ENCODE measurements around the gene PRKN. TPM values are rescaled to one million over a fixed set of nuclear protein-coding genes. Genes with fewer than 3 reads are reported as not detected.

Gene PRKN
- total and polyA plus RNA-seq, 2 experiments from 2014 or later, result 11.7 to 28.1 TPM

GRCh38 chr6:161918109-161918531, 809.4 kb downstream of the PRKN start:
- TF ChIP-seq CTCF (IDR thresholded peaks at IDR 0.05; ENCODE audit: low read depth, low read length), result no peak
- Histone ChIP-seq H3K27me3 (no peaks in the 10 kb centered on the region), H3K4me1 (ENCODE audit: low read depth) (no peaks in the 10 kb centered on the region), H3K36me3 (no peaks in the 10 kb centered on the region), H3K27ac (no peak overlapping the region), H3K4me3 (no peak overlapping the region), H3K9me3 (ENCODE audit: low read depth) (no peaks in the 10 kb centered on the region)
- no peak for DNase-seq (ENCODE audit: low read depth in 1 of 2, low spot score in 1 of 2)

- no peak for DNase-seq (ENCODE audit: low read depth in 1 of 2, low spot score in 1 of 2)
- Histone ChIP-seq H3K27ac (no peak overlapping the region), H3K9me3 (ENCODE audit: low read depth) (no peaks in the 10 kb centered on the region), H3K27me3 (no peaks in the 10 kb centered on the region), H3K4me3 (no peak overlapping the region), H3K36me3 (no peaks in the 10 kb centered on the region), H3K4me1 (ENCODE audit: low read depth) (no peaks in the 10 kb centered on the region)
- no peak for TF ChIP-seq CTCF (IDR thresholded peaks at IDR 0.05; ENCODE audit: low read depth, low read length)
Observed at GRCh38 chr6:161917645-161918044, 809.9 kb downstream of the PRKN start.

DNA sequence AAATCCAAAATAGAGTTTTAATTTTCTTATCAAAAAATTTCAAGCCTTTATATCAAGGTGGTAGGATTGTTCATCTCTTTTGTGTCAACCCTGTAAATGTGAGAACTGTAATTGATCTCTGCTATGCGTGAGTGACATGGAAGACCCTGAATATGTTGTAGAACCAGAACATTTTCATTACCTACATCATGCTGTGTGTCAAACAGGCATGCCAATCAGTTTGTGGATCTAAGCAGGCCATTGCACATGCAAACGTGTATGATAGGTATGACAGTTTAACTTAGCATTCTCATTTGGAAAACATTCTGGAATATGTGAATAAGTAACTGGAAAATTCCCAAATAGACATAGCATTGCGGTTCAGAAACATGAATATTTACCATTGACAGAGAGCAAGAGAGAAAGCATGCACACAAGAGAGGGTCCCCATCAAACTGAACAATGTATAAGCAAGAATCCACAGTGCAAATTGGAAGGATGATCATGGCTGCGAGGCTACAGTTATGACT, 812.1 kb downstream of the PRKN start:
- H3K4me3 ChIP-seq, result no peak overlapping the region
- no peaks in the 10 kb centered on the region for H3K27me3 ChIP-seq
- no peak overlapping the region for H3K27ac ChIP-seq
- no peaks in the 10 kb centered on the region for H3K4me1 ChIP-seq (ENCODE audit: low read depth)
- no peak for DNase-seq (ENCODE audit: low read depth in 1 of 2, low spot score in 1 of 2)
- no peaks in the 10 kb centered on the region for H3K9me3 ChIP-seq (ENCODE audit: low read depth)
- H3K36me3 ChIP-seq, result no peaks in the 10 kb centered on the region
- no peak for TF ChIP-seq CTCF (IDR thresholded peaks at IDR 0.05; ENCODE audit: low read depth, low read length)

DNA sequence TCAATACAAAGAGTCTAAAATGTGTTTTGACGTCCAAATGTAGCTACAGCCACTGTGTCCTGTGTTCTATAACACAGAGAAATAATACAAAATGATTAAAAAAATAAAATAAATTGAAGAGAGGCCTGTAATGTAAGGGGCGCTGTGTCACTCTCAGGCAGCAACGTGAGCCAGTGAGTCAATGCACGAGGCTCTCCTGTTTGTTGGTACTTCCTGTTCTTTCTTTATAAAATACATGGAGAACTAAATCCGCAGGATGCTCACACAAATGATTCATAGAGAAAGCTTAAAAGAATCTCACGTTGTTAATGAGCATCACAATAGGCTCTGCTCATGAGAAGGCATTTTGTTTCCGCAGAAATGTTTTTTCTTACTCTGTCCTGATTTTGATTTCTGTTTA, 818.7 kb downstream of the PRKN start:
- no peaks in the 10 kb centered on the region for H3K4me1 ChIP-seq (ENCODE audit: low read depth)
- H3K9me3 ChIP-seq (ENCODE audit: low read depth), result no peaks in the 10 kb centered on the region
- H3K27ac ChIP-seq, result no peak overlapping the region
- no peaks in the 10 kb centered on the region for H3K36me3 ChIP-seq
- no peak for DNase-seq (ENCODE audit: low read depth in 1 of 2, low spot score in 1 of 2)
- no peak overlapping the region for H3K4me3 ChIP-seq
- no peak for TF ChIP-seq CTCF (IDR thresholded peaks at IDR 0.05; ENCODE audit: low read depth, low read length)
- H3K27me3 ChIP-seq, result no peaks in the 10 kb centered on the region

DNA sequence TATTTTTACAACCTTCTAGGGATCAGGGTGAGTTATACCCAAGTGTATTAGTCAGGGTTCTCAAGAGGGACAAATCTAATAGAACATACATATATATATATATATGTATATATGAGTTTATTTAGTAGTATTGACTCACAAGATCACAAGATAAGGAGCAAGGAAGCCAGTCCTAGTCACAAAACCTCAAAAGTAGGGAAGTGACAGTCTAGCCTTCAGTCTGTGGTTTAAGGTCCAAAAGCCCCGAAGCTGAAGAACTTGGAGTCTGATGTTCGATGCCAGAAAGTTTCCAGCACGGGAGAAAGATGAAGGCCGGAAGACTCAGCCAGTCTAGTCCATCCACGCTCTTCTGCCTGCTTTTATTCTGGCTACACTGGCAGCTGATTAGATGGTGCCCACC, 821.0 kb downstream of the PRKN start:
- TF ChIP-seq CTCF (IDR thresholded peaks at IDR 0.05; ENCODE audit: low read depth, low read length), result no peak
- Histone ChIP-seq H3K27ac (no peak overlapping the region), H3K27me3 (no peaks in the 10 kb centered on the region), H3K9me3 (ENCODE audit: low read depth) (no peaks in the 10 kb centered on the region), H3K4me3 (no peak overlapping the region), H3K36me3 (no peaks in the 10 kb centered on the region), H3K4me1 (ENCODE audit: low read depth) (no peaks in the 10 kb centered on the region)
- no peak for DNase-seq (ENCODE audit: low read depth in 1 of 2, low spot score in 1 of 2)
